ENCODE measurements around the gene SHISA8. TPM values are rescaled to one million over a fixed set of nuclear protein-coding genes. Genes with fewer than 3 reads are reported as not detected.

The SHISA8 gene
- total and polyA plus RNA-seq, 2 experiments from 2014 or later: not detected

DNA sequence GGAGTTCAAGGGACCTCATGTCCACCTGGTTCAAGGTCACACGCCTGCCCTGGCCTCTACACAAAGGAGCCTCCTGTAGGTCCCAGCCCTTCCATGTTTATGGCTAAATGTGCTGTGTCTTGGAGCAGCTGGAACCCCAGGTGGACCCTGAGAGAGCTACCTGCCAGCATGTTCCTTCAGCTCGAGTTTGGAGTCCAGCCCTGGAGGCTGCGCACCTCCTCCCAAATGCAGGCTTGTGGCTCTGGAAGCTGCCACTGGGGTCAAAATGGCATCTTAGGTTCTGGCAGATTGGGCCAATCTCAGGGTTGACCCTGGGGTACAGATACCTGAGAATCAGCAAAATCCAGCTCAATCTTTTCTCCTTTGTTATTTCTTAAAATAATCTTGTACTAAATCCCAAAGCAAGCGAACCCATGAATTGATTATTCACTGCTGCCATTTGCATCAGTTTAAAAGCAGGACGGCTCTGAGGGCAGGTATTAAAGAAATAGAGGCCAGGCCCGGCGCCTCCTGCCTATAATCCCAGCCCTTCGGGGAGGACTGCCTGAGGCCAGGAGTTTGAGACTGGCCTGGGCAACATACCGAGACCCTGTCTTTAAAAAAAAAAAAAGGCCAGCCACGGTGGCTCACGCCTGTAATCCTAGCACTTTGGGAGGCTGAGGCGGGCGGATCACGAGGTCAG, 8.9 kb upstream of the SHISA8 start:
- Histone ChIP-seq H3K9me3 (ENCODE audit: low read depth) (no peaks in the 10 kb centered on the region), H3K27me3 (peaks cover 54% of the 10 kb centered on the region), H3K27ac (no peak overlapping the region), H3K4me1 (ENCODE audit: low read depth) (peaks cover 5% of the 10 kb centered on the region), H3K36me3 (no peaks in the 10 kb centered on the region), H3K4me3 (no peak overlapping the region)
- TF ChIP-seq CTCF (IDR thresholded peaks at IDR 0.05; ENCODE audit: low read depth, low read length): no peak
- no peak for DNase-seq (ENCODE audit: low read depth in 1 of 2, low spot score in 1 of 2)

DNA sequence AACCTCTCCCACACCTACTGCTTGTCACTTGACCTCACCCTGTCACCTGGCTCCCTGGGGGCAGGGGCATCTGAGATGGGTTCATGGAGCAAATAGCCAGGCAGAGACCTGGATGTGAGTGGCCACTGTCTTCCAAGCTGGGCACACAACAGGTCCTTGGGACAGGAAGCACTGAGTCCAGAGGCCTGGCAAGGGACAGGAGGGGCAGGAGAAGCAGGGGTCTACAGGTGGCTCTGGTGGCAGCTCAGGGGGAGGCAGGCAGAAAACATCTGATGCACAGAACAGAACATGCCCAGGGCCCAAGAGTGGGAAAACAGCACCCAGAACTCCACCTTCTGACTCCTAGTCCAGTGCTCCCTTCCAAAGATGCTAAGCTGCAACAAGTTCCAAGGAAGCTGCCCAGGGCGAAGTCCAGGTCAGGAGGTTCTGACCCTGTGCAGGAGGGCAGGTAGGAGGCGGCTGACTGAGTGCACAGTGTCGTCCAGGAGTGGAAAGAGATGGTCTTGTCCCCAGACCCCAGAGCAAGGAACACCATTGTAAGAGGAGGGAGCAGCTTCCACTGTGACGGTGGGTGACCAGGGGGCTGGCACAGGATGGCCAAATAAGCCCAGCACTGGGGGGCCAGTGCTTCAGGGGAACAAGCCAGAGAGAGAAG, 8.2 kb upstream of the SHISA8 start:
- Histone ChIP-seq H3K27me3 (peaks cover 61% of the 10 kb centered on the region), H3K9me3 (ENCODE audit: low read depth) (no peaks in the 10 kb centered on the region), H3K4me3 (no peak overlapping the region), H3K27ac (no peak overlapping the region), H3K4me1 (ENCODE audit: low read depth) (peaks cover 5% of the 10 kb centered on the region), H3K36me3 (no peaks in the 10 kb centered on the region)
- TF ChIP-seq CTCF (IDR thresholded peaks at IDR 0.05; ENCODE audit: low read depth, low read length): no peak
- no peak for DNase-seq (ENCODE audit: low read depth in 1 of 2, low spot score in 1 of 2)

GRCh38 chr22:41922328-41922727, 7.5 kb upstream of the SHISA8 start:
- no peak for DNase-seq (ENCODE audit: low read depth in 1 of 2, low spot score in 1 of 2)
- TF ChIP-seq CTCF (IDR thresholded peaks at IDR 0.05; ENCODE audit: low read depth, low read length): no peak
- peaks cover 68% of the 10 kb centered on the region for H3K27me3 ChIP-seq
- no peak overlapping the region for H3K27ac ChIP-seq
- no peaks in the 10 kb centered on the region for H3K9me3 ChIP-seq (ENCODE audit: low read depth)
- H3K36me3 ChIP-seq: no peaks in the 10 kb centered on the region
- no peak overlapping the region for H3K4me3 ChIP-seq
- peaks cover 5% of the 10 kb centered on the region for H3K4me1 ChIP-seq (ENCODE audit: low read depth)

- H3K27ac ChIP-seq: no peak overlapping the region
- H3K4me1 ChIP-seq (ENCODE audit: low read depth): peaks cover 5% of the 10 kb centered on the region
- DNase-seq (ENCODE audit: low read depth in 1 of 2, low spot score in 1 of 2): no peak
- no peak overlapping the region for H3K4me3 ChIP-seq
- TF ChIP-seq CTCF (IDR thresholded peaks at IDR 0.05; ENCODE audit: low read depth, low read length): no peak
- no peaks in the 10 kb centered on the region for H3K9me3 ChIP-seq (ENCODE audit: low read depth)
- no peaks in the 10 kb centered on the region for H3K36me3 ChIP-seq
- H3K27me3 ChIP-seq: peaks cover 68% of the 10 kb centered on the region
Observed at GRCh38 chr22:41920271-41920976, 5.5 kb upstream of the SHISA8 start.

GRCh38 chr22:41919357-41920224, 4.7 kb upstream of the SHISA8 start:
- H3K9me3 ChIP-seq (ENCODE audit: low read depth): no peaks in the 10 kb centered on the region
- no peaks in the 10 kb centered on the region for H3K36me3 ChIP-seq
- peaks cover 5% of the 10 kb centered on the region for H3K4me1 ChIP-seq (ENCODE audit: low read depth)
- H3K27ac ChIP-seq: no peak overlapping the region
- DNase-seq (ENCODE audit: low read depth in 1 of 2, low spot score in 1 of 2): peak; percentile 47 to 75
- peak overlapping the region; percentile 35 for H3K4me3 ChIP-seq
- peaks cover 70% of the 10 kb centered on the region for H3K27me3 ChIP-seq
- no peak for TF ChIP-seq CTCF (IDR thresholded peaks at IDR 0.05; ENCODE audit: low read depth, low read length)

All from cardiac muscle cell (in vitro differentiated cells and primary cell).